HFFc6 (cell line): ENCODE measurements around the gene SLC25A12. TPM values are rescaled to one million over a fixed set of nuclear protein-coding genes. Genes with fewer than 3 reads are reported as not detected.

Source experiments
- DNase-seq: peaks from one replicate; pipeline ENCODE4 v3.0.0-alpha.2; 2018
- H3K27ac Mint-ChIP-seq: 2 replicates; pipeline ENCODE4 v1.8.0; 2020; ENCODE audit warnings: mild to moderate bottlenecking, mixed read lengths
- H3K27me3 Mint-ChIP-seq: 2 replicates; pipeline ENCODE4 v1.8.0; 2021; ENCODE audit warnings: mild to moderate bottlenecking, moderate library complexity, mixed read lengths; ENCODE audit not compliant: insufficient read depth
- H3K36me3 Mint-ChIP-seq: 2 replicates; pipeline ENCODE4 v1.8.0; 2021; ENCODE audit warnings: low read depth, mixed read lengths
- H3K4me1 Mint-ChIP-seq: 2 replicates; pipeline ENCODE4 v1.8.0; 2020; ENCODE audit warnings: low read depth, mixed read lengths
- H3K4me3 Mint-ChIP-seq: 2 replicates; pipeline ENCODE4 v1.8.0; 2020; ENCODE audit warnings: mild to moderate bottlenecking, moderate library complexity, mixed read lengths
- H3K9me3 Mint-ChIP-seq: 2 replicates; pipeline ENCODE4 v1.8.0; 2020; ENCODE audit warnings: mild to moderate bottlenecking, mixed read lengths
- total RNA-seq, 6 experiments: library from RNA; stranded (reverse); fragmentation: NEBNext Ultra II Directional; extraction: Animal tissue kit (Norgen Biotek cat#: 25700); gene quantifications; 2 replicates in 1 of 6; 3 replicates in 5 of 6; pipeline ENCODE4 v1.2.3, GENCODE V29; 2021
- TF ChIP-seq, protein P1 (sequence below): fragments of 200-600 bp; sonication (generic); IDR thresholded peaks from 2 replicates; pipeline ENCODE4 v1.5.0; 2021; ENCODE audit warnings: antibody characterized with exemption, mild to moderate bottlenecking

Gene SLC25A12
- total RNA-seq, 6 experiments from 2014 or later: 16.8 to 20.9 (median 19.4) TPM

DNA sequence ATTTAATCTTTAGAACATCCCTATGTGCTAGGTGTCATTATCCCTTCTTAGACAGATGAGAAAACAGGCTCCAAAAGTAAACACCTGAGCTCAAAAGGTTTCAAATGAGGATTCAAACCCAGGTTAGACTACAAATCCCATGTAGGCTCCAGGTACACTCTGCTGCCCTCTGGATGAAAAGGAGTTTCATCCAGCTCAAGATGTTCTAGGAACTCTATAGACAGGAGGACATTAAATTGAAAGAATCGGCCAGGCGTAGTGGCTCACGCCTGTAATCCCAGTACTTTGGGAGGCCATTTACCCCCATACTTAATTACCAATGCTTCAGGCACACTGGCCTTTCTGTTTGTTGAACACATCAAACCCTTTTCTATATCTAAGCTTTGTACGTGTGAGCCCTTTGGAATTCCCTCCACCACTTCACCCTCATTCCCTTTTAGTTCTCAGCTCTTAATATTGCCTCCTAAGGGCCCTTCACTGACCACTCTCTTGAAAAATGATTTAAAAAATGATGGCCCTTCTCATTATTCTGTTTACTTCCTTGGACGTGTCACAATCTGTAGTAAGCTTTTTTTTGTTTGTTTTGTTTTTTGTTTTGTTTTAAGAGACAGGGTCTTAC is 10.7 kb downstream of the SLC25A12 start:
- H3K36me3 Mint-ChIP-seq: no peaks in the 10 kb centered on the region
- no peak overlapping the region for H3K27ac Mint-ChIP-seq
- TF ChIP-seq, protein P1, sequence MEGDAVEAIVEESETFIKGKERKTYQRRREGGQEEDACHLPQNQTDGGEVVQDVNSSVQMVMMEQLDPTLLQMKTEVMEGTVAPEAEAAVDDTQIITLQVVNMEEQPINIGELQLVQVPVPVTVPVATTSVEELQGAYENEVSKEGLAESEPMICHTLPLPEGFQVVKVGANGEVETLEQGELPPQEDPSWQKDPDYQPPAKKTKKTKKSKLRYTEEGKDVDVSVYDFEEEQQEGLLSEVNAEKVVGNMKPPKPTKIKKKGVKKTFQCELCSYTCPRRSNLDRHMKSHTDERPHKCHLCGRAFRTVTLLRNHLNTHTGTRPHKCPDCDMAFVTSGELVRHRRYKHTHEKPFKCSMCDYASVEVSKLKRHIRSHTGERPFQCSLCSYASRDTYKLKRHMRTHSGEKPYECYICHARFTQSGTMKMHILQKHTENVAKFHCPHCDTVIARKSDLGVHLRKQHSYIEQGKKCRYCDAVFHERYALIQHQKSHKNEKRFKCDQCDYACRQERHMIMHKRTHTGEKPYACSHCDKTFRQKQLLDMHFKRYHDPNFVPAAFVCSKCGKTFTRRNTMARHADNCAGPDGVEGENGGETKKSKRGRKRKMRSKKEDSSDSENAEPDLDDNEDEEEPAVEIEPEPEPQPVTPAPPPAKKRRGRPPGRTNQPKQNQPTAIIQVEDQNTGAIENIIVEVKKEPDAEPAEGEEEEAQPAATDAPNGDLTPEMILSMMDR: no peak
- H3K4me1 Mint-ChIP-seq: peaks cover 27% of the 10 kb centered on the region
- no peak for DNase-seq
- H3K9me3 Mint-ChIP-seq: no peaks in the 10 kb centered on the region
- H3K4me3 Mint-ChIP-seq: no peak overlapping the region
- no peaks in the 10 kb centered on the region; the same call in 1 of the 2 replicates for H3K27me3 Mint-ChIP-seq

DNA sequence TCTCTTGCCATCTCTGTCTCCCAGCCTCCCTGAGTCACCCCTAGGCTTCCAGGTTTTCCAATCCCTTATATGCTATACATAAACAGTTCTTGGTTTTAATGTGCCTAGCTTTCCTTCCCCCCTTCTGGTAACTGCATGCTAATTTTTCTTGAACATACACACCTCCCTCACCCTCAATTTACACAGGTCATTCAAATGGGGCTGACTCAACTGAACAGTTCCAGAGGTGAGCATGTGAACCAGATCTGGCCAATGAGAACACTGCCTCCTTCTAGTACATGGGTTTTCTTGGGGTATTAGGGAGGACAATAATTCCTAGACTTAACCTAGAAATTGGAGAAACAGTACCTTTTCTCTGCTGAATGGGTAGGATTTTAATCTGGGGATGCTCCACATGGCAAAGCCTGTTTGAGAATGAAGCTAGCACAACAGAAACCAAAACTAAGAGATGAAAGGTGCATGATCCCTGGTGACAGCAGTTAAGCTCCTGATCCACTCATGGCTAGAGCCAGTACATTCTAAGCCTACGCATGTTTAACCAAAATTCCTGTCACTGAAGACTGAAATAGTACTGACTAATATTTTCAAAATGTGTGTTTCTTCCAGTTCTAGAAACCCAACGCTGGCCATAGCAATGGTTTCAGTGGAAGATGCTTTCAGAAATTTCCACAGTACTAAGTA is 11.8 kb downstream of the SLC25A12 start:
- H3K27ac Mint-ChIP-seq: peak overlapping the region; percentile 0; the same call in 1 of the 2 replicates
- H3K36me3 Mint-ChIP-seq: no peaks in the 10 kb centered on the region
- no peaks in the 10 kb centered on the region for H3K9me3 Mint-ChIP-seq
- H3K4me3 Mint-ChIP-seq: no peak overlapping the region
- TF ChIP-seq, protein P1: no peak
- H3K4me1 Mint-ChIP-seq: peaks cover 34% of the 10 kb centered on the region
- DNase-seq: no peak
- H3K27me3 Mint-ChIP-seq: no peaks in the 10 kb centered on the region

DNA sequence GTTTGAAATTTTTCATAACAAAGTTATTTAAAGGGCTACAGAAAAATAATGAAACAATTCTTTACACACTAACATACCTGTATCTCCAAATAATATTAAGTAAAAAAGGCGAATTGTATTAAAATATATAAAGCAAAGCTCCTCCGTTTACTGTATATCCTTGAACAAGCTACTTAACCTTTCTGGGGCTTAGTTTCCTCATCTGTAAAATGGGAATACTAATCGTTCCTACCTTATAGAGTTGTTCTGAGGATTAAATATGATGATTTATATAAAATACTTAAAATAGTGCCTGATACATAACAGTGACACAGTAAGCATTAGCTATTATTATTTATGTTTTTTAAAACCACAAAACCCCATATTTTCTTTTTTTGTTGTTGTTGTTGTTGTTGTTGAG is 13.3 kb downstream of the SLC25A12 start:
- Mint-ChIP-seq H3K4me3 (no peak overlapping the region), H3K27me3 (no peaks in the 10 kb centered on the region), H3K36me3 (no peaks in the 10 kb centered on the region), H3K27ac (no peak overlapping the region), H3K4me1 (peaks cover 34% of the 10 kb centered on the region), H3K9me3 (no peaks in the 10 kb centered on the region)
- no peak for DNase-seq
- TF ChIP-seq, protein P1: no peak

DNA sequence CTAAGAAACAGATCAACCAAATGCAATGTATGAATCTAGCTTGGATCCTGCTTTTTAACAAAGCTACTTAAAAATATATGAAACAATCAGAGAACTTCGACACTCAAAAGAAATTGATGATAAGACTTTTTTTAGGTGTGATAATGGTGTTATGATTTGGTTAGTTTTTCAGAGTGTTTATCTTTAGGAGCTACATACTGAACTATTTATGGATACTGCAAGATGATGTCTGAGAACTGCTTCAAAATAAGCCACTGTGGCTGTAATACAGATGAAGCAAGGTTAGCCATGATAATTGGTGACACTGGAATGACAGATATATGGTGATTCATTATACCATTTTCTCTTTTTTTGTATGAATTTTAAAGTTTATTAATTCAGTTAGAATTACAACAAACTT is 14.2 kb downstream of the SLC25A12 start:
- Mint-ChIP-seq H3K27me3 (no peaks in the 10 kb centered on the region), H3K9me3 (no peaks in the 10 kb centered on the region), H3K4me3 (no peak overlapping the region), H3K4me1 (peaks cover 34% of the 10 kb centered on the region), H3K27ac (no peak overlapping the region), H3K36me3 (peaks cover 7% of the 10 kb centered on the region)
- no peak for DNase-seq
- TF ChIP-seq, protein P1: no peak

DNA sequence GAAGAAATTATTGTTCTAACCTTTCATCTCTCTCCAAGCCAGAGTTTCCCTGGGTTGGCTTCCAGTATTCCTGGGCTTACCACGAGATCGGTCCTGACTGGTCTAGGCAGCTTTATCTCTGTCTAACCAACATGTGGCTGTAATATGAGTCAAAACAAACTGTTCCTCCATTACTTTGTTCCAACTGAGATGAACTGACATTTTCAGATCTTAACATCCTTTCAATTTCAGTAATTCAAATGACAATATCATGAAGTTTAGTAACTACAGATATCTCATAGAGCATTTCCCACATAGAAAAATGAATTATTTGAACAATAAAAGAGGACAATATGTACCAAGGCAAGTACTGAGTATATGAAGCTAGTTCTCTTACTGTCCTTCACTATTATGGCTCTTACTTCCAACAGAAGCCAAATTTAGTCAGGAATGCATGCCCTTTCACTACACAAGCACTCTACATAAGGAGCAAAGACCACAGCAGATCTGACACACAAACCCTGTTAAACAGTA is 15.5 kb downstream of the SLC25A12 start:
- peaks cover 34% of the 10 kb centered on the region for H3K4me1 Mint-ChIP-seq
- peaks cover 14% of the 10 kb centered on the region for H3K36me3 Mint-ChIP-seq
- H3K27ac Mint-ChIP-seq: peak overlapping the region; percentile 80
- DNase-seq: peak; percentile 51
- no peaks in the 10 kb centered on the region for H3K27me3 Mint-ChIP-seq
- TF ChIP-seq, protein P1: no peak
- H3K9me3 Mint-ChIP-seq: no peaks in the 10 kb centered on the region
- peak overlapping the region; percentile 48; the same call in 1 of the 2 replicates for H3K4me3 Mint-ChIP-seq
